Activated CD4-positive, alpha-beta T cell treated with anti-CD3 and anti-CD28 coated beads, Interleukin-2, Interleukin-6, amounts not matched to agents 100 ng/mL and 50 ng/mL, durations not matched to agents 16 hours and 8 hours (primary cell): ENCODE data around the gene AQP3.
"Not testable (repeated sequence)": the region's sequence is repeated elsewhere in the genome, so short reads cannot be mapped to it uniquely, and the experiment has no call there.

Experiments used
- DNase-seq: peaks from one replicate; pipeline ENCODE4 v3.0.0-alpha.2; 2020

The AQP3 gene

DNA sequence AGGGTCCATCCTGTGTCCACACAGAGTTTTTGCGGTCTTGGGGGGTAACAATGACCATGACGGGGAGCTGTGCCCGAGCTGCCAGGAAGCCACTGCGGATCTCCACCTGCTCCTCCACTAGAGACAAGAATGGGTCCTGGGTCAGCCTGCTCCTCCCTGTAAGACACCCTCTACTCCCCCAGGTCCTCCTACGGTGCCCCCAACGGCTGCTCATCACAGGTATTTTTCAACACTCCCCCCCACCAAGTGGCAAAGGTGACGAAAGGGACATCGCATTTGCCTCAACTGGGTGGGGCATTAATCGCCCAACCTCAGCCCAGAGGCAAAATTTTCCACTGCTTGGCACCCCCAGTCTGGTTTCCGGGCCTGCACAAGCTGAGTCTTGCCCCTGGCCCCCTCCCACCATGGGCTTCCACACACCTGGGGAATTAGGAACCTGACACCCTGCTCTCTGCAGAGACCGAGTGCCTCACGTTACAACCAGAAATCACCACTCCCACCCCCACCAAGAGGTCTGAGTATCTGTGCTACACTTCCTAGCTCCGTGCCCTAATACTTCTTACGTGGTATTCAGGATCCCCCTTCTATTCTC lies 16.7 kb upstream of the AQP3 start:
- no peak for DNase-seq

DNA sequence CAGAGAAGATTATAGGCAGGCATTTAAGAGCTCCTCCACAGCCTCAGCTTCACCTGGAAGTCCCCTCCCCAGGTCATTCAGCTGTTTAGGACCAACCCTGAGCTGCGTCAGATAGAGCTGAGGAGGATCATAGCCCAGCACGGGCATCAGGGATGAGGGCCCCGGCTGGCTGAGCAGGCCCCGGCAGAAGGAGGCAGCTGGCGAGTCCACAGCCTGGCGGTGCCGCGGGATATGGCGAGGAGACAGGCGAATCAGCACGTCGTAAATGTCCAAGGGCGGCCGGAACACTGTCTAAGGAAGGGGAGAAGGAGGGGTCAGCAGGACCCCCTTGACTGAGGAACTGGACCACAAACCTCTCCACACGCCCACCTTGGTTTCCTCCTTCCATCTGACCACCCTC lies 15.8 kb upstream of the AQP3 start:
- DNase-seq = no peak

DNA sequence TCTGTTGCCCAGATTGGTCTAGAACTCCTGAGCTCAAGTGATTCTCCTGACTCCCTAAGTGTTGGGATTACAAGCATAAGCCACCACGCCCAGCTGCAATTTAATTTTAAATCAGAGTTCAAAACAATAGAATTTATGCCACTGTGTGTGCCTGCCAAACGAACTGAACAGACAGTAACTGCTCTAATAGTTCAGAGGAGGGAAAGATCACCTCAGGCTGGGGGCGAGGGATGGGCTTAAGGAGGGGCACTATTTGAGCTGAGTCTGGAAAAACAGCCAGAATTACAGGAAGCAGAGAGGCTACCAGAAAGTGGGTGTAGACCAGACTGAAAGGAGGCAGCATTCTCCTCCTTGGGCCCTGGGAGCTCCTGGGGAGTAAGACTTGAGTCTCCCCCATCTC lies 14.1 kb upstream of the AQP3 start:
- no peak for DNase-seq

DNA sequence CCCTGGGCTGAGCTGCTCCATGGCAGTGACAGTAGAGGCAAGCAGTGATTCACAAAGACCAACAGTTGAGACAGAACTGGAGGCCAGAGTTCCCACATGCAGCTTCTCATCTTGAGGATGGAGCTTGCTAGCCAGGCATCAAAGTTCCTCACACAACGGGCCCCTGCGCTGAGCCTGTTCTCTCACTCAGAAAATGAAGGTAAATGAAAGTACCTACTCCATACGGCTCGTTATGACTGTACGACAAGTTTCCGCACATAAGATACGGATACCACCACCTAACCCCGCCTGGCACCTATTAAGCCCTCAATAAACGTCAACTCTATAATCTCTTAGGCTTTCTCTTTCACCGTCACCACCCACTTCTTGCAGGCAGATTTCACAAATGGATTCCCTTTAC lies 13.5 kb upstream of the AQP3 start:
- no peak for DNase-seq

DNA sequence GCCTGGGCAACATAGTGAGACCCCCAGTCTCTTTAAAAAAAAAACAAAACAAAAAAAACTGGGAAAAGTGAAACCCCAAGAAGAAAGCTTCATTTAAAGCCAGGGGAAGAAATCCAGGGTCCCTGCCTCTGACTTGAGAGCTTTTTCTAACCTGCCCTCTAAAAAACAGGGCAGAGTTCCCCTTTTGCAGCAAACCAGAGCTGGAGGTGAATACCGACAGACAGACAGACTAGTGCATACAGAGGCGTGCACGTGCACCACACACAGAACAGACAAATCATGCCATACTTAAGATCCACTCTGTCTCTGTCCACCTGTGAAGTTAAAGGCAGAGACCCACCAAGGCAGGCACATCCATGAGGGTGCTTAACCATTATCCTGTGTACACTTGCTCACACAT lies 11.7 kb upstream of the AQP3 start:
- no peak for DNase-seq

DNA sequence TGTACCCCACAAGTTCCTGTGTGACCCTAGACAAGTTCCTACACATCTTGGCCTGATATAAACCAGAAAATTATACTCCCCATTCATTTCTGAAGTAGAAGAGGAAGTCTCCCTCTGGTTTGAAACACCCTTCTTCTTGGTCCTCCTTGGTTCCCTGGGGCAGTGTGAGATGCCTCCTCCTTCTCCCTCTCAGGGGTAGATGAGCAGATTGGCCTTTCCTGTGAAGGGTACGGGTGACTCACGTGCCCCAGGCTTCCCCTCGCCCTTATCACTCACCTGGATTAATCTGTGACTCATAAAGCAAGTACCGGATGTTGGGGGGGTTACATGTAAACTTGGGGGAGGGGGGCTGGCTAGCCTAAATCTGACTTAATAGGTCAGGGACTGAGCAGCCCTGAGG lies 11.1 kb upstream of the AQP3 start:
- peak; percentile 75 for DNase-seq

DNA sequence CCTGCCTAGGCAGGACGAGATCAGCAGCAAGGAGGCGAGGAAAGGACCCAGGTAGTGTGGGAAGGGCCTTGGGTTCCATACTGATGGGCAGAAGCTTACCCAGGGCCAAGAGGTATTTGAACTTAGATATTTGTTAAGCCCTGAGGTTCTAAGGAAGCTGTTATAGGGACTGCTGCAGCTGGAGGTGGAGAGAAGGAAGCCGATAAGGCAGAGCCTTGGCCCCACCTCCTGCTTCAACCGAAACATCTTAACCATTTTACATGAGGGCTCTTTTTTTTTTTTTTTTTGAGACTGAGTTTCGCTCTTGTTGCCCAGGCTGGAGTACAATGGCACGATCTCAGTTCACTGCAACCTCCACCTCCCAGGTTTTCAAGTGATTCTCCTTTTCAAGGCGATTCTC lies 8.6 kb upstream of the AQP3 start:
- peak; percentile 27 for DNase-seq

DNA sequence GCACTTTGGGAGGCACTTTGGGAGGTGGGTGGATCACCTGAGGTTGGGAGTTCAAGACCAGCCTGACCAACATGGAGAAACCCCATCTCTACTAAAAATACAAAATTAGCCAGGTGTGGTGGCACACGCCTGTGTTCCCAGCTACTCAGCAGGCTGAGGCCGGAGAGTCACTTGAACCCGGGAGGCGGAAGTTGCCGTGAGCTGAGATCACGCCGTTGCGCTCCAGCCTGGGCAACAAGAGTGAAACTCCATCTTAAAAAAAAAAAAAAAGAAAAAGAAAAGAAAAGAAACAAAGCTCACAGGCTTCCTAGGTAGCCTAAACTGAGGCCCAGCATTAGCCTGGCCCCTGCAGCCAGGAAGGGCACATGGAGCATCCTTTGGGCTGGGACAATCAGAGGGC lies 8.1 kb upstream of the AQP3 start:
- not testable (repeated sequence) for DNase-seq

DNA sequence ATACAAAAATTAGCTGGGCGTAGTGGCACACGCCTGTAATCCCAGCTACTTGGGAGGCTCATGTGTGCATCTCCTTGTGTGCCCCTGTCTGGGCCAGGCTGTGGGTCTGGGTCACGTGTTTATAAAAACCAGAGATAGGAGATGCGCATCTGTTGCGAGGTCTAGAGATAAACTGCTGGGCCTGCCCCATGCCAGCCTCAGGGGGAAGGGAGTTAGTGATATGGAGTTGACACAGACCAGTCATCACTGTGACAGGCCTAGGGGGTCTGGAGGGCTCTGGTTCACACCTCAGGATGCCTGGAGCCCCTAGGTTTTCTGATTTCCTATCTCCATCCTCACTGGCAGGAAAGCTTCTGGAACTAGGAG lies 7.3 kb upstream of the AQP3 start:
- DNase-seq = not testable (repeated sequence)

DNA sequence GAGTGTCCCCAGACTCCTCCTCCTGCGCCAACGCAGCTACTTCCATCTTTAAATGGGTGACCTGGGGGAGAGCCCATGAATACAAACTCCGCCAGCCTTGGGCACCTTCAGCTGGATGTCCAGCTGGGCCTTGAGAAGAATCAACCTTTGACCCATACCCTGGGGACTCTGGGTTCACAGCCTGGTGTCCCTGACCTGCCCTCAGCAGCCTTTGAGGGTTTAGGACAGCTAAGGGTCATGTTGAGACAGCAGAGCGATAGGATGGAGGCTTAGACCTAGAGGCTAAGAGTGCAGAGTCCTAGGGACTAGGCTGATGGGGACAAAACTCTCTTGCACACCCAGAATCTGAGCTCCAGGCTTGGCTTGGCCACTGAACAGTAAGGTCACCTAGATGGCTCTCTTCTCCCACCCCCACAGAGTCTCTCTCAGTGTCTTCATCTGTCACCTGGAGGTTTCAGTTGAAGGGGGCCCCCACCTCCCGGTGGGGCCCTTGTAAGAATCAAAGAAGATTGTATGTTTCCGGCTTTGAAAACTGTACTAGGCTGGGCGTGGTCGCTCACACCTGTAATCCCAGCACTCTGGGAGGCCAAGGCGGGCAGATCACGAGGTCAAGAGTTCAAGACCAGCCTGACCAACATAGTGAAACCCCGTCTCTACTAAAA lies 6.7 kb upstream of the AQP3 start:
- DNase-seq = no peak

DNA sequence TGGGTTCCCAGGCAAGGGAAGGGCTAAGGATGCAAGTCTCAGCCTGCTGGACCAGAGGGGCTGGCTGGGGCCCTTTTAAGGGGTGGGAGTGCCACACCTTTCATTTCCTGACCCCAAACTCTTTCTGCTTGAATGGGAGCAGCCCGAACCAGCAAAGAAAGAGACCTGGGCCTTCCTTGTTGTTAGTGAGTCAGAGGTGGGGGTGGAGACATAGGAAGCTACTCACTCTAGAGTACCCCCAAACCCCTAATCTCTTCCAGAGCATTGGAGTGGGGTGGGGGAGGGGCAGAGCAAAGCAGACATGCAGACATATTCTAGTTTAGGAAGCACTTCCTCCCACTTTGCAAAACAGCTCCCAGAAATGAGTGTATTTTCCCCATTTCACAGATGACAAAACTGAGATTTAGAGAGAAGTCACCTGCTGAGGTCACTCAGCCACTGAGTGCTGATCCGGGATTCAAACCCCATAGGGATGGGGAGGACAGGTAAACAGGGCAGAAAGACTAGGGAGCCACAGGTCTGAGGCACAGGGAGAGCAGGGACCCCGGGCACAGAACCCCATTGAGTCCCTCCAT lies 6.0 kb upstream of the AQP3 start:
- peak; percentile 43 for DNase-seq

DNA sequence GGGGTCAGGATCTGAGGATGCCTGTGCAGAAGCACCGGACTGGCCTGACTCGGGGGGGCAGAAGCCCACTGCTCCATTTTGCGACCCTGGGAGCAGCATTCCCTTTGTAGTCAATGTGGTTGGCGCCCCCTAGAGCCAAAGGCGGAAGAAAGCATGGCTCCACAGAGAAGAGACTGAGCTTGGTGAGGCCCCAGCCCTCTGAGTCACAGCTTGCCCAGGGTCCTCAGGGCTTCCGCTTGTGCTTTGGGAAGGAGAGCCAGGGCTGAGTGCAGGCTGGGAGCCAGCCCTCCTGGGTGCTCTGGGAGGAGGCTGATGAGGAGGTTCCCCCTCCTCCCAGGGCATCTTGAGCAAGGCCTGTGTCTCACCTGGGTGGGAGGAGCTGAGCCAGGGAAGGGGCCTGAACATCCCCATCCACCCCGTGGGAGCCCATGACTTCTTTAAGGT lies 5.5 kb upstream of the AQP3 start:
- DNase-seq = peak; percentile 76

DNA sequence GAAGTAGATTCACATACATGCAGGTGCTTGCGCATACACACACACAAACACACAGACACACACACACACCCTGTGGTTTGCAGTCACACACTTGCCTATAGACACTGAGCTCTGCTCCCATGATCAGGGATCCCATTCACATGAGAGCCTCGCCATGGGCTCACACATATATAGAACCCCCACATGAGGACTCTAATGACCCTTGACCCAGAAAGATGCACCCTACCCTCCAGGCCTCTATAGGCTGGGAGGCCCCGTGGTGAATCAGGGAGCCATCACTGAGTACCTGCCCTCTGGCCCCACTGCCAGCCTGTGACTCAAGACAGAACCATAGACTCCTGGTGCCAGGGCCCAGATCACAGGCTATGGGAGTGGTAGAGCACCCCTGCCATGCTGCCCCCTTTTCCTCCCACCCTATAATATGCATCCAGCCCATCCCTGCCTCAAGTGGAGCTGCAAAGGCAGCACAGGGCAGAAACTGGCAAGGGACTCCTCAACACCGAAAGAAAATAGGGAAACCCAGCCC lies 3.3 kb upstream of the AQP3 start:
- no peak for DNase-seq

DNA sequence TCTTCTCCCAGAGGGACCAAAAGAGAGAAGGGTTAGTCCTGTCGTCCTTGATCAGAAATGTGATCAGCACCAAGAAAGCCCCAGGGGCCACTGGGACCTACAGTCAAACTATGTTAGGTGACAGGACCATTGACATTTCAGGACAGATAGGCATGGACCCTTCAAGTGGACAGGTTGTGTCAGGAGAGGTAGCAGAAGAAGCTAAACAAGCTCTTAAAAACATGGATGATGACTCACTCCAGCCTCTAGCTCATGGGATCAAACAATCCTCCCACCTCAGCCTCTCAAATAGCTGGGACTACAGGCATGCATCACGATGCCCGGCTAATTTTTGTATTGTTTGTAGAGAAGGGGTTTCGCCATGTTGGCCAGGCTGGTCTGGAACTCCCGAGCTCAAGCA lies 2.3 kb upstream of the AQP3 start:
- DNase-seq = no peak

DNA sequence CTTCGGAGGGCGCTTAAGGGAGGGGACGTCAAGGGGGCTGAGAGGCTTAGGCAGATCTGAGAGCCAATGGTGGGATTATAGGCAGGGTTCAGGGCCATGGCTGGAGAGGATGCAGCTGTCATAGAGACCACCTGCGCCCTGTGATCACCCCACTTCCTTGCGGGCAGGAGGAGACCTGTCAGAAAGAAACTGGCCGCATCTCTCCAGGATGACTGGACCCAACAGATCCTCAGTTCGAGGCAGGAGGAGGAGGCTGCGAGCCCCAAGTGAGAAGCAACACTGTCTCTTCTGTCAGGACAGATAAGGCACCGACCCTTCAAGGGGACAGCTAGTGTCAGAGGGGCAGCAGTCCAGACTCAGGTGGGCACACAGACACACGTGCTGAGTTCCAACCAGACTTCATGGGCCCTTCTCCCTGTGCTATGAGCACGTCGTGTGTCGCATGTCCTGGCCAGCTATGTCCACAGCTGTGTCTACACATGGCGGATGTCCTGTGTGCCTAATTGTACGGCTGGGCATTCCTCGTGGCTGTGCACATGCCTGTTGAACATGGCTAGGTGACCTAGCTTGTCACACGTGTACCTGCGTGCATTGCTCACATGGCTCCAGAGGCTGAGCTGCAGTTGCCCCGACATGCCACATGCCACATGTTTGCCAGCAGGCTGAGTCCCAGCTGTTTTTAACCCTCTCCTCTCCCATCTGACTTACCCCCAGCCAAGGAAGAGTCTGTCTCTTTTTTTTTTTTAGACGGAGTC lies 583 bp upstream of the AQP3 start:
- DNase-seq = peak; percentile 51

DNA sequence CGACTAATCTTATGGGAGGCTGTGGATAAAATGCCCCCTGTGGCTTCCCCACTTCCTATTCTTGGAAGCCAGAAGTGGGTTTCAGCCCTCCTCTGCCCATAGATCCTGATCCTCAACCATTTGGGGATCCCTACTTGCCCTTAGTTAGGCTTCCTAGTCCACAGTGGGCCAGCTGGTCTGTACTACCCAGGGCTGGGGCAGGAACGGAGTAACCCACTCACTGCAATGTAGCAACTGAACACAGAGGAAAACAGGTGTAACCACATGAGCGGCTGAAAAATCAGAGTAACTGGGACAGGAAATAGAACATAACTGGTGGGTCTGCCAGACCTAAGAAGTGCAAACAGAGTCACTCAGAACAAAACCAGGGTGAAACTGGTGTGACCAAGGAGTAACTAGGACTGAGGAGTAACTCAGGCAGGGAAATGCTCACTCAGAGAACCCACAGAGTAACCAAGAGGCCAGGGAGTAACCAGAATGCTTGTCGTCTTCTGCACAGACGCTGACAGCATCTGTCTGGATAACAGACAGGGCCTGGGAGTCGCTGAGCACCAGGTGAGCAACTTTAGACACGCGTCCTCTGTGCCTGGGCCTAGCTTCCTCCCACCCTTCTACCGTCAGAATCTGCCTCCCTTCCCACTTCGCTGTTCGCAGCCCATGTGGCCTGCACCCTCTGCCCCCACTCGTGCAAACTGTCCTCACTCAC lies 1.0 kb downstream of the AQP3 start:
- DNase-seq = peak; percentile 90

DNA sequence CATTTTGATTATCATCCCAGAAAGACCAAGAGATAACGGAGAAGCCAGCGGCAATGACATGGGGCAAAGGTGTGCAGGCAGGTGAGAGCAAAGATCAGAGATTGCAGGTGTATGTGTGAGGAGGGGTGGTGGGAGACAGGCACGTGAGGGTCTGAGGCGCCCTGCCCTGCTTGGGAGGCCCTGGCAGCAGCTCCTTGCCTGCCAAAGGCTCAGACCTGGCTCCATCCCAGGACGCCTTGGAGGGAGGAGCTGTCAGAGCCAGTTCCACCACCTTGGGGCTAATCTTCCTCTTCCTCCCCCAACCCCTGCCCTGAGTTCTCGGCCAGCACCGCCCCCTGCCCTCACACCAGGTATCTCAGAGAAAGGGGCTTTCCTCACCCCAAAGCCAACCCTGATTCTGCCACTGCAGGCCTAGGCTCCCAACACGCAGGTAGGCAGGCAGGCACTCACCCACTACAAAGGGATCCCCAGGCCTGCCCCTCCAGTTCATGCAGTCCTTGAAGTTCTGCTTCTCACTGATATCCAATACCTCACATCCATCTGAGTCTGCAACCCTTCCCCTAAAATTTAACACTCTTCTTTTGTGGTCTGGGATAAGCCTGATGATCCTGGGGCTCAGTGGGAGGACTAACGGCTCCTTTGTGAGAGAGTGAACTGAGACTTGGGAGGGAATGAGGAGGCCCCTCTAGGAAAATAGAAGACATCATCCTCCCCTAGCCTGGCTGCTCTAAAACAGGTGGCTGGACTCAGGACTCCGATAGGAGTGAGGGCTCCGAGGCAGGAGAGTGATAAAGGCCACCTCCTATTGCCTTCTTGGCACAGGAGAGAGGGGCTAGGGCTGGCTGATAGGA lies 1.8 kb downstream of the AQP3 start:
- DNase-seq = no peak

DNA sequence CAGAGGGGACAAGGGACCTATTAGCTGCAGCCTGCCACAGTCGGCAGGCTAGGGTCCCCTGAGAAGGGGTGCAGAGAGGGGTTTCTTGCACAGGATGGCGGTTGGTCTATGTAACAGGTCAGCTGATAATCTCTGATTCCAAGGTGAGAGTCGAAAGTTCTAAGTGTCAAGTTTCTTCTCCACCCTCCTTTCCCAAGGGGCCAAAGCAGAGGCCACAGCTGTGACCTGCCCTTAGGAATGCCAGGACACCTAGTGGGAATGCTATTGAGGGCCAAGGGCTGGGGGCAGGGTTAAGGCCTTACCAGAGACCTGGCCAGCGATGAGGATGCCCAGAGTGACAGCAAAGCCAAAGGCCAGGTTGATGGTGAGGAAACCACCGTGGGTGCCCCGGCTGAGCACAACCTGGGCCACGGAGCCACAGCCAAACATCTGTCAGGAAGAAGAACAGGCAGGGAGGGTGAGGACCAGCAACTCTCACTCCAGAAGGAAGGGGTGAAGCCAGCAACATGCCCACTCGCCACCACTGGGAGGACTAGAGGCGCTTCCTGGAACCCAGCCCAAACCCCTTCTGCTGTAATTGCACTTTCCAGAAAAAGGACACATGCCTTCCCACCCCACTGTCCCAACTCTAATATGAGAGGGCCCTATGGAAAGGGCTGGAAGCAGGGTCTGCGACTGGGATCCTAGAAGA lies 3.8 kb downstream of the AQP3 start:
- no peak for DNase-seq

DNA sequence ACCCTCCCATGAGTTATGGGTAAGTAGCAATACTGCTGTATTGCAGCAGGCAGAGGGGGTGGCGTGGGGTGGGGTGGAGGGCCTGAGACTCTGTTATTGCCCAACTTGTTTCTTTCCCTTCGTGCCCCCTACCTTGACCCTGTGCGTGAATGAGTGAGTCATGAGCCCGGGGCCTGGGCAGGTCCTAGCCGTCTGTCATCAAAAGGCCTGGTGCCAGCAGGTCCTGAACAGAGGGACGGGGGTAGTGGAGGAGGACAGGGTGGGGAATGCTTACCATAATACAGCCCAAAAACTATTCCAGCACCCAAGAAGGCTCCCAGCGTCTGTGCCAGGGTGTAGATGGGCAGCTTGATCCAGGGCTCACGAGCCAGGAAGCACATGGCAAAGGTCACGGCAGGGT lies 4.3 kb downstream of the AQP3 start:
- DNase-seq = no peak

DNA sequence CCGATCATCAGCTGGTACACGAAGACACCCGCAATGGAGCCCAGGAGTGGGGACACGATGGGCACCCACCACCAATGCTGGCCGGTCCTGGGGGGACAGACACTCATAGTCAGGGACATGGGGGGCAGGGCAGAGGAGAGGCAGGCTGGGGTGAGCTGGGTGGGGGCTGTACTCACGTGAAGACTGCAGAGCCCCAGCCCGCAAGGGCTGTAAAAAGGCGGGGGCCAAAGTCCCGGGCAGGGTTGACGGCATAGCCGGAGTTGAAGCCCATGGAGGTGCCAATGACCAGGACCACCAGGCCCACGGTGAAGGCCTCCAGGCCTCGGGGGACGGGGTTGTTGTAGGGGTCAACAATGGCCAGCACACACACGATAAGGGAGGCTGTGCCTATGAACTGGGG lies 5.3 kb downstream of the AQP3 start:
- no peak for DNase-seq

DNA sequence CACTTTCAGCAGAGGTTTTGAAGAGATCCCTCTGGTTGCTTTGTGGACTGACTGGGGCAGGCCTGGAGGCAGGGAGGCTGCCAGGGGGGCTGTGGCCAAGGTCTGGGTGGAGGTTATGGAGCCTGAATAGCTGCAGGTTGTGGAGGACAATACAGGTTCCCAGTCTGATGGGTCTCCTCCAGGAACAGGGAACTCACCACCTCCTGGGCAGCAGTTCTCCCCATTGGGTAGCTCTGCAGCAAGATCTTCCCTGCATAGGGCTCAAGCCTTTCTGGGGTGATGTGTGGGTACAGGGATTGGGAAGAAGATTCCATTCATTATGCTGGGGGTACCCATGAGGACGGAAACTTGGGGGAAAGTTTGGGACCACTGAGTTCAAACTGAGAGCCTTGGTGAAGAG lies 6.8 kb downstream of the AQP3 start:
- no peak for DNase-seq

DNA sequence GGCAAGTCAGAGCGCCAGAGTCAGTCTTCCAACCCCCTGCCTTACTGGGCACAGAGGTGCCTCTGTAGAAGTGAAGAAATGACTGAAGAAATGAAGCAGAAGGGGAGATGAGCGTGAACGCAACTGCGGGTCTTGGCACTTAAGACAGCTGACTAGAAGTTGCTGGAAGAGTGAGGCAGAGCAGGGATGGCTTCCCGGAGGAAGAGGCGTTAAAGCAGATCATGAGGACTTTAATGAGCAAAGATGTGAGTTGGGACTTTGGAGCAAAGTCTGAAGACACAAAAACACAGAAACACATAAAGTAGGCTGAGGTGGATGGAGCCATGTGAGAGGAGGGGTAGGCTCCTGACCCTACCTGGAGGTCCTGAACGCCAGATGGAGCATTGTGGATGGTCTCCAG lies 7.2 kb downstream of the AQP3 start:
- DNase-seq = no peak
